ENCODE data around the gene CYP4F3. TPM values are rescaled to one million over a fixed set of nuclear protein-coding genes. Genes with fewer than 3 reads are reported as not detected.

Gene CYP4F3
- total RNA-seq, 4 donors from 2014 or later, result 0.31 to 11.5 (median 1.5) TPM

- no peak for TF ChIP-seq CTCF (IDR thresholded peaks at IDR 0.05)
- DNase-seq (ENCODE audit: low spot score), result no peak
- ATAC-seq (ENCODE audit: low FRiP score), result no peak
Measured at GRCh38 chr19:15621801-15622200, 18.9 kb upstream of the CYP4F3 start.

GRCh38 chr19:15622991-15623390 lies 17.7 kb upstream of the CYP4F3 start:
- ATAC-seq (ENCODE audit: low FRiP score) (no peak), DNase-seq (ENCODE audit: low spot score) (no peak)
- no peak for TF ChIP-seq CTCF (IDR thresholded peaks at IDR 0.05)

- ATAC-seq (ENCODE audit: low FRiP score) (no peak), DNase-seq (ENCODE audit: low spot score) (no peak)
- TF ChIP-seq CTCF (IDR thresholded peaks at IDR 0.05), result no peak
Measured at GRCh38 chr19:15623711-15624318, 16.9 kb upstream of the CYP4F3 start.

GRCh38 chr19:15628236-15629002 lies 12.3 kb upstream of the CYP4F3 start:
- DNase-seq (ENCODE audit: low spot score), result no peak
- ATAC-seq (ENCODE audit: low FRiP score), result no peak
- no peak for TF ChIP-seq CTCF (IDR thresholded peaks at IDR 0.05)

GRCh38 chr19:15629003-15629880 lies 11.5 kb upstream of the CYP4F3 start:
- ATAC-seq (ENCODE audit: low FRiP score) (peak; percentile 77), DNase-seq (ENCODE audit: low spot score) (peak; percentile 97)
- TF ChIP-seq CTCF (IDR thresholded peaks at IDR 0.05), result peak in 2 of 3 donors; percentile 75 to 88

GRCh38 chr19:15631817-15632216 lies 8.9 kb upstream of the CYP4F3 start:
- TF ChIP-seq CTCF (IDR thresholded peaks at IDR 0.05), result no peak
- ATAC-seq (ENCODE audit: low FRiP score) (no peak), DNase-seq (ENCODE audit: low spot score) (no peak)
